NOMO-1 treated with DMSO at 0.1 percent for 48 hours (cell line): ENCODE data around the gene TMEM229A.
"Not testable (repeated sequence)": the region's sequence is repeated elsewhere in the genome, so short reads cannot be mapped to it uniquely, and the experiment has no call there.

Experiments used
- DNase-seq: peaks from one replicate; lab custom pipeline; 2025; ENCODE audit not compliant: unreplicated experiment; lab: John Stamatoyannopoulos, UW

The TMEM229A gene

GRCh38 chr7:124033095-124033806 is 384 bp upstream of the TMEM229A start:
- no peak for DNase-seq

GRCh38 chr7:124031919-124032318 is 948 bp downstream of the TMEM229A start:
- DNase-seq = no peak

- no peak for DNase-seq
Measured at GRCh38 chr7:124031406-124031805, 1.5 kb downstream of the TMEM229A start.

- DNase-seq = no peak
Measured at GRCh38 chr7:124030964-124031363, 1.9 kb downstream of the TMEM229A start.

GRCh38 chr7:124029396-124030188 is 3.3 kb downstream of the TMEM229A start:
- DNase-seq = no peak

- DNase-seq = no peak
Measured at GRCh38 chr7:124027236-124027635, 5.6 kb downstream of the TMEM229A start.

- not testable (repeated sequence) for DNase-seq
Measured at GRCh38 chr7:124024329-124024728, 8.5 kb downstream of the TMEM229A start.

- no peak for DNase-seq
Measured at GRCh38 chr7:124022551-124022950, 10.3 kb downstream of the TMEM229A start.

- DNase-seq = no peak
Measured at GRCh38 chr7:124020060-124020459, 12.8 kb downstream of the TMEM229A start.

- no peak for DNase-seq
Measured at GRCh38 chr7:124013306-124013705, 19.6 kb downstream of the TMEM229A start.

GRCh38 chr7:124012864-124013263 is 20.0 kb downstream of the TMEM229A start:
- DNase-seq = no peak

- DNase-seq = no peak
Measured at GRCh38 chr7:124009321-124009720, 23.5 kb downstream of the TMEM229A start.

GRCh38 chr7:124008296-124008695 is 24.6 kb downstream of the TMEM229A start:
- DNase-seq = not testable (repeated sequence)

- DNase-seq = no peak
Measured at GRCh38 chr7:123999703-124000102, 33.2 kb downstream of the TMEM229A start.

- DNase-seq = no peak
Measured at GRCh38 chr7:123998921-123999320, 33.9 kb downstream of the TMEM229A start.

- DNase-seq = no peak
Measured at GRCh38 chr7:123996327-123996625, 36.6 kb downstream of the TMEM229A start.

GRCh38 chr7:123995617-123996326 is 37.1 kb downstream of the TMEM229A start:
- DNase-seq = no peak

- DNase-seq = no peak
Measured at GRCh38 chr7:123994449-123994848, 38.4 kb downstream of the TMEM229A start.

GRCh38 chr7:123993996-123994395 is 38.9 kb downstream of the TMEM229A start:
- no peak for DNase-seq

- DNase-seq = no peak
Measured at GRCh38 chr7:123992913-123993518, 39.9 kb downstream of the TMEM229A start.

GRCh38 chr7:123987445-123987844 is 45.4 kb downstream of the TMEM229A start:
- DNase-seq = no peak
